GM12892 (cell line): ENCODE data around the gene CKS1B.

ENCODE experiments used
- POLR2A ChIP-seq: IDR thresholded peaks from 2 replicates; pipeline ENCODE4 v1.6.1; 2011; ENCODE audit warnings: low read depth, low read length, control low read depth
- POLR2AphosphoS5 ChIP-seq: IDR thresholded peaks from 2 replicates; pipeline ENCODE4 v1.6.1; 2011; ENCODE audit warnings: low read depth, low read length, control low read depth
- TAF1 ChIP-seq: IDR thresholded peaks from 2 replicates; pipeline ENCODE4 v1.6.1; 2011; ENCODE audit warnings: low read depth, mild to moderate bottlenecking, control low read depth, low read length, borderline replicate concordance

DNA sequence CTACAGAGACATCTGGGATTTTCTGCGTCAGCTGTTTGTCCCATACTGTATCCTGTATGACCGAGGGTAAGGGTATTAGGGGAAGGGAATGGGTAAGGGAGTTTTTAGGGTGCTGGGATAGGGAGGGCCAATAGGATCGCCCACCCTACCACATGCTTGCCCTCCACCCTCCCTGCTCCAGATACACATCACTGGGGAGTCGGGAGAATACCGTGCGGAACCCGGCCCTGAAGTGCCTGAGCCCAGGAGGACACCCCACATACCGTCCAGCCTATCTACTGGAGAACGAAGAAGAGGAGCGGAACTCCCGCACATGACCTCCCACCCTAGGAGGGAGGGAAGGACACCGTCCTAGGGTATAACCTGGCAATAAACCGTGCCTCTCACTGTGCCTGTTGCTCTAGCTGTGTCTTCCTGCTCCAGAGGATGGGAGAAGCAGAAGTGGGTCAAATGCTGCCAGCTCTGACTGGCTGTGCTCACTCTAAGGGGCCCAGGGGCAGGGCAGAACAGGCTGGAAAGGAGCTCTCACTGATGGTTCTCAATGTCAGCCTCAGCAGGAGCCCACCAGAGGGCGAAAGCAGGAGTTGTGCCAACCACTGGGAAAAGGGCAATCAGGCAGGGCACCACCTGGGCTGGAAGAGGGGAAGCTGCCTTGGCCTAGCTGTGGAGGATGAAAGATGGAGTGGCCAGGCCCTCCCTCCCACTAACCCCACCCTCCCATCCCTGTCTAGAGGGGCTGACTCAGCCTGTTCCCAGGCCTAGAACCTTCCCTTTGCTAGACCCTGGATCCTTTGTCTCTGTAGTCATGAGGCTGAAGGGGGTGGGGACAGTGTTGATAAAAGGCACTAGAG lies 18.5 kb downstream of the CKS1B start:
- TF ChIP-seq POLR2A (no peak), POLR2AphosphoS5 (no peak), TAF1 (no peak)
